Immature natural killer cell (primary cell): ENCODE results near the gene CER1. TPM values are rescaled to one million over a fixed set of nuclear protein-coding genes. Genes with fewer than 3 reads are reported as not detected.

Source experiments
- DNase-seq, 3 donors: peaks; one replicate each; pipeline ENCODE4 v3.0.0; 2022; ENCODE audit warnings: mixed read lengths in 1 of 3
- H3K27ac Mint-ChIP-seq, 6 donors: one replicate each; pipeline ENCODE4 v1.8.0; 2020; ENCODE audit warnings: mixed read lengths in 6 of 6, mild to moderate bottlenecking in 5 of 6, inconsistent platforms in 4 of 6, moderate library complexity in 3 of 6
- H3K27me3 Mint-ChIP-seq, 3 donors: one replicate each; pipeline ENCODE4 v1.8.0; 2020 to 2021; ENCODE audit warnings: low read depth in 3 of 3, mild to moderate bottlenecking in 3 of 3, mixed read lengths in 3 of 3, moderate library complexity in 3 of 3, inconsistent platforms in 1 of 3
- H3K36me3 Mint-ChIP-seq, 3 donors: one replicate each; pipeline ENCODE4 v1.8.0; 2020; ENCODE audit warnings: mixed read lengths in 3 of 3, inconsistent platforms in 2 of 3, mild to moderate bottlenecking in 2 of 3
- H3K4me1 Mint-ChIP-seq, 2 donors: one replicate each; pipeline ENCODE4 v1.8.0; 2020; ENCODE audit warnings: inconsistent platforms in 2 of 2, mild to moderate bottlenecking in 2 of 2, mixed read lengths in 2 of 2, moderate library complexity in 1 of 2
- H3K4me3 Mint-ChIP-seq, 5 donors: one replicate each; pipeline ENCODE4 v1.8.0; 2020; ENCODE audit warnings: mild to moderate bottlenecking in 5 of 5, mixed read lengths in 5 of 5, inconsistent platforms in 3 of 5, moderate library complexity in 3 of 5
- H3K9me3 Mint-ChIP-seq, 6 donors: one replicate each; pipeline ENCODE4 v1.8.0; 2020; ENCODE audit warnings: mild to moderate bottlenecking in 6 of 6, mixed read lengths in 6 of 6, inconsistent platforms in 4 of 6, moderate library complexity in 3 of 6
- polyA plus RNA-seq, 3 donors: library from polyadenylated mRNA; unstranded; fragments of 300-500 nt; fragmentation: Illumina TruSeq; gene quantifications; one replicate each; pipeline ENCODE4 v1.2.3, GENCODE V29; 2021

The CER1 gene
- not detected for polyA plus RNA-seq

DNA sequence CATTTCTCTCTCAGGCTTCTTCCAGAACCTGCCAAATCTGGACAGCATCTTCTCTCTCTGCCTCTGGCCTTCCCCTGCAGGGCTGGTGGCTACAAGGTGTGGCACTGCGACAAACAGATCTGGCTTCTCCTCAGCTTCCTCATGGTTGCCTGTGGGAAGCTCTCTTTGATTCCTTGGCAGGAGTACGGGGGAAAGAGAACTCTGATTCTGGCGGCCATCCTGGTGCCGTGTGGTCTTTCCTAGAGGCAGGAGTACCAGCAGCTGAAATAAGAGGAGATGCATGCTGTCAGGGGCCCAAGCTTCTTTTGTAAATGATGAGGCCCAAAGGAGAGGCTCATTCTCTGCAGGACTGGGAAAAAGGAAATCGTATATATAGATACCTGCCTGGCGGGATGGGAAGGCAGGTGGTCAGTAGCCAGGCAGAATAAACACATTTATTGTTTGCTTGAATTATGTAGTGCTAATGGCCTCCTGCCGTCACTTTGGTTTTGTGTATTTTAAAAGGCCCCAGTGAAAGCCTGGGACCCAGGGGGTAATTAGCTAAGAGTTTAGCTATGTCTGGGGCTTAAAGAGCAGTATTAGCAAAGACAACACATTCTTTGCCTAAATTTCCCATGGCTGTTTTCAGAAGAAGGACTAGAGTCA is at the start of gene CER1:
TSS of gene CER1 (minus strand) at position 343 of the 645 bp plus-strand sequence. CDS start at position 282, 61 bp downstream.
- Mint-ChIP-seq H3K4me3 (no peak within 1 kb of the TSS), H3K27me3 (peaks cover 6 to 9% (median 8%) of the 10 kb centered on the region in 3 donors), H3K27ac (no peak within 1 kb of the TSS), H3K4me1 (no peaks in the 10 kb centered on the region), H3K36me3 (peaks cover 0 to 3% (median 0%) of the 10 kb centered on the region in 3 donors), H3K9me3 (peaks cover 0 to 2% (median 0%) of the 10 kb centered on the region in 6 donors)
- no peak for DNase-seq

GRCh38 chr9:14770592-14770991 is 48.1 kb upstream of the CER1 start:
- H3K36me3 Mint-ChIP-seq, result no peaks in the 10 kb centered on the region
- H3K27ac Mint-ChIP-seq, result no peak overlapping the region
- no peak for DNase-seq
- no peak overlapping the region for H3K4me3 Mint-ChIP-seq
- peaks cover 0 to 6% of the 10 kb centered on the region in 2 donors for H3K4me1 Mint-ChIP-seq
- H3K27me3 Mint-ChIP-seq, result peaks cover 0 to 4% (median 3%) of the 10 kb centered on the region in 3 donors
- no peaks in the 10 kb centered on the region for H3K9me3 Mint-ChIP-seq

DNA sequence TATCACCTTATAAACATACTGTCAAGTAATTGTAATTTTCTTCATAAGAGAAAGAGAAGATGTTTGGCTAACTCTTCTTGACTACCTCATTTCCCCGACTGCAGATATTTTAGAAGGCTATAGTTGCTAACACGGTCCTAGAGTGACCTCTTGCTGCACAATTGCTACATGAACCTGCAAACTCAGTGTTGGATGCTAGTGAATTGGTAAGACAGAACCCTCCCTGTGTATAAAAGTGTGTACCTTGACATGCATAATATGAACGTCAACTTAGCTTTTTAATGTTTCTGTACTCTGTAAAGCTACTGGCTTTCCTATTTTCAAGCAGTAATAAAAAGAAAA is 46.7 kb upstream of the CER1 start:
- Mint-ChIP-seq H3K36me3 (no peaks in the 10 kb centered on the region), H3K9me3 (no peaks in the 10 kb centered on the region), H3K4me1 (peaks cover 0 to 6% of the 10 kb centered on the region in 2 donors), H3K27ac (no peak overlapping the region), H3K4me3 (no peak overlapping the region), H3K27me3 (peaks cover 0 to 3% (median 2%) of the 10 kb centered on the region in 3 donors)
- no peak for DNase-seq

- peaks cover 0 to 6% of the 10 kb centered on the region in 2 donors for H3K4me1 Mint-ChIP-seq
- peaks cover 0 to 2% (median 0%) of the 10 kb centered on the region in 6 donors for H3K9me3 Mint-ChIP-seq
- DNase-seq, result peak; percentile 10 to 31 (median 18)
- H3K27ac Mint-ChIP-seq, result no peak overlapping the region
- peaks cover 0 to 3% (median 2%) of the 10 kb centered on the region in 3 donors for H3K27me3 Mint-ChIP-seq
- no peaks in the 10 kb centered on the region for H3K36me3 Mint-ChIP-seq
- H3K4me3 Mint-ChIP-seq, result no peak overlapping the region
These were observed 46.1 kb upstream of the CER1 start for GRCh38 chr9:14768405-14769229.

DNA sequence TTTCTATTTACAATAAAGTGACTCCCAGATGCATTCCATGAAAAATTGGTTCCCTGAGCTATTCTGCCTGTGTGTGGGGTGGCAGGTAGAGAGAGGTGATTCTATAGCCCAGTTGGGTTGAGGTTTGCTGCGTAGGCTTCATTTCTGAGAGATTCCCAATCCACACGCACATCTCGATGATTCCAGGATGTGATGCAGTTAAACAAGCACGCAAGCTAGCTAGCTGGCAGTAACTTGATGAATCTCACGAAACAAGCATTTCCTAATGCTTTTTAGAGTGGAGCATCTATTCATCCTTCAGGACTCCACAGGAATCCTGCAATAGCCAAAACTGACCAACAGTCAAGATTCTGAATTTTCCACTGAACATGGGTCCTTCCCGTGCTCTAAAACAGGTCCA is 43.8 kb upstream of the CER1 start:
- H3K9me3 Mint-ChIP-seq, result peaks cover 0 to 2% (median 0%) of the 10 kb centered on the region in 6 donors
- H3K4me3 Mint-ChIP-seq, result no peak overlapping the region
- peaks cover 0 to 4% (median 3%) of the 10 kb centered on the region in 3 donors for H3K27me3 Mint-ChIP-seq
- peaks cover 0 to 6% of the 10 kb centered on the region in 2 donors for H3K4me1 Mint-ChIP-seq
- H3K27ac Mint-ChIP-seq, result no peak overlapping the region
- H3K36me3 Mint-ChIP-seq, result no peaks in the 10 kb centered on the region
- no peak for DNase-seq

DNA sequence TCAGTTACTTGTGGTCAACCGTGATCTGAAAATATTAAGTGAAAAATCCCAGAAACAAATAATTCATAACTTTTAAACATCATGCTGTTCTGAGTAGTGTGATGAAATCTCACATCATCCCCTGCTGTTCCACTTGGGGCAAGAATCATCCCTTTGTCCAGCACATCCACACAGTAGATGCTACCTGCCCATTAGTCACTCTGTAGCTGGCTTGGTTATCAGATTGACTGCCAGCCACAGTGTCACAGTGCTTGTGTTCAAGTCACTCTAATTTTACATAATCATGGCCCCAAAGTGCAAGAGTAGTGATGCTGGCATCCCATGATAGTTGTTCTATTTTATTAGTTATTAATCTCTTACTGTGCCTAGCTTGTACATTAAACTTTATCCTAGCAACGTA is 39.1 kb upstream of the CER1 start:
- Mint-ChIP-seq H3K27me3 (peaks cover 0 to 4% (median 2%) of the 10 kb centered on the region in 3 donors), H3K36me3 (no peaks in the 10 kb centered on the region), H3K27ac (no peak overlapping the region), H3K4me1 (no peaks in the 10 kb centered on the region), H3K9me3 (peaks cover 0 to 2% (median 0%) of the 10 kb centered on the region in 6 donors), H3K4me3 (no peak overlapping the region)
- no peak for DNase-seq

GRCh38 chr9:14760060-14760459 is 37.5 kb upstream of the CER1 start:
- no peaks in the 10 kb centered on the region for H3K36me3 Mint-ChIP-seq
- no peak overlapping the region for H3K4me3 Mint-ChIP-seq
- H3K27me3 Mint-ChIP-seq, result peaks cover 2 to 3% (median 2%) of the 10 kb centered on the region in 3 donors
- H3K9me3 Mint-ChIP-seq, result peaks cover 0 to 2% (median 0%) of the 10 kb centered on the region in 6 donors
- no peaks in the 10 kb centered on the region for H3K4me1 Mint-ChIP-seq
- no peak for DNase-seq
- H3K27ac Mint-ChIP-seq, result no peak overlapping the region

- Mint-ChIP-seq H3K27me3 (peaks cover 0 to 7% (median 2%) of the 10 kb centered on the region in 3 donors), H3K27ac (no peak overlapping the region)
These were observed 33.8 kb upstream of the CER1 start for GRCh38 chr9:14756291-14756690.

DNA sequence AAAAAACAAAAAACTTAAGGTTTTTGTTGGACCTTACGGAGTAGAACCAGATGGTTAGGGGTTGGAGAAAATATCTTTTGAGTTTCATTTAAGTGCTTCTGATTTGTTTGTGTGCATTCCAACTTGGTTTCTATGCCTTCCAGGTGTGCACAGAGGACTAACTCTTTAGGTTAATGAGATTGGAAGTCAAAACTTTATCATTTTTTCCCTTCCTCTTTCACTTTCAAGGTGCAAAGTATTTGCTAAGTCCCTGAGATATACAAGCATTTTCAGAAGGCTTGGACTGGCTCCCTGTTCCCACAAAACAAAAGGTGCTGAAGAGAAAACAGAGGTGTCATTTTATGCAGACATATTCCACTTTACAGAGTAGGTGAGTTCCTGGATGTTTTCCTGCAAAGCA is 30.3 kb upstream of the CER1 start:
- Mint-ChIP-seq H3K36me3 (no peaks in the 10 kb centered on the region), H3K4me1 (no peaks in the 10 kb centered on the region), H3K27ac (no peak overlapping the region), H3K4me3 (no peak overlapping the region), H3K27me3 (peaks cover 0 to 17% (median 2%) of the 10 kb centered on the region in 3 donors), H3K9me3 (peaks cover 0 to 2% (median 0%) of the 10 kb centered on the region in 6 donors)
- DNase-seq, result no peak

More at GRCh38 chr9:14756291-14756690, 33.8 kb upstream of the CER1 start:
- no peaks in the 10 kb centered on the region for H3K9me3 Mint-ChIP-seq
- no peak for DNase-seq
- no peaks in the 10 kb centered on the region for H3K36me3 Mint-ChIP-seq
- H3K4me1 Mint-ChIP-seq, result no peaks in the 10 kb centered on the region
- H3K4me3 Mint-ChIP-seq, result no peak overlapping the region

DNA sequence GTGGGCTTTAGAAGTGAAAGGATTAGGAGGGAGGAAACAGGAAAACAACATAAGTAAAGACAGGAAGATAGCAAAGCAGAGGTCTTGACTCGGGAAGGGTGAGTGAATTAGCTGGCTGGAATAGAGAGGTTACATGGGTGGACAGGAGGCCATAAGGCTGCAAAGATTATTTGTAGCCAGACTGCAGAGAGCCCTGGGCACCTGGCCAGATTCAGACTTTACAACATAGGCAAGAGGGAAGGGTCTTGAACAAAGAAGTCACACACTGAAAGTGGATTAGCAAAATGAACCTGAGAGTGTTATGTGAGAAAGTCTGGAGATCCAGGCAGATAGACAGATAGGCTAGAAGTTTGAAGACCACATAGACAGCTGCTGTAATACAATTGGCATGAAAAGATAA is 29.7 kb upstream of the CER1 start:
- H3K4me1 Mint-ChIP-seq, result no peaks in the 10 kb centered on the region
- H3K4me3 Mint-ChIP-seq, result no peak overlapping the region
- peaks cover 0 to 19% (median 5%) of the 10 kb centered on the region in 3 donors for H3K27me3 Mint-ChIP-seq
- H3K9me3 Mint-ChIP-seq, result peaks cover 0 to 2% (median 0%) of the 10 kb centered on the region in 6 donors
- DNase-seq, result no peak
- no peak overlapping the region for H3K27ac Mint-ChIP-seq
- no peaks in the 10 kb centered on the region for H3K36me3 Mint-ChIP-seq

- peaks cover 0 to 21% (median 5%) of the 10 kb centered on the region in 3 donors for H3K27me3 Mint-ChIP-seq
- DNase-seq, result no peak
- H3K27ac Mint-ChIP-seq, result no peak overlapping the region
These were observed 28.3 kb upstream of the CER1 start for GRCh38 chr9:14750821-14751220.

DNA sequence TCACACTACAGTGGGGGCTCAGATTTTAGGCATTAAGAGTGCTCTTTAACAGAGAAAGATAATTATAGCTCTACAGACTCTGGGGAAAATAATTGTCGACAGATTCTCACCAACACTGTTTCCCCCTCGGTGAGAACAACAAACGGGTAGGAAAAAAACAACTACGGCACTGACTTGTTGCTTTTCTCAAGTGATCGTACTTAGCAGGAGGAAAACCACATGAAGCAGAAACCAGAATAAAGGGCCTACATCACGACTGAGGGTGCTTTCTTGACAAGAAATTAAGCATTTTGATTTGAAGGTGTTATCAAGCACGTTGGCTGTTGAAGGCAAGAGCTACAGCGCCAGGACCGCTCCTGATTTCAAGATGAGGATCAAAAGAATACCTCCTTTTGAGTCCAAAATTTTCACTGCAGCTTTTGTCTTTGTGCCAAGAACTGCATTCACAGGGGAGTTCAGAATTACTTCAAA is 27.2 kb upstream of the CER1 start:
- Mint-ChIP-seq H3K27me3 (peaks cover 0 to 18% (median 5%) of the 10 kb centered on the region in 3 donors), H3K36me3 (no peaks in the 10 kb centered on the region), H3K4me1 (no peaks in the 10 kb centered on the region), H3K27ac (no peak overlapping the region), H3K9me3 (peaks cover 0 to 4% (median 2%) of the 10 kb centered on the region in 6 donors), H3K4me3 (no peak overlapping the region)
- no peak for DNase-seq

More at GRCh38 chr9:14750821-14751220, 28.3 kb upstream of the CER1 start:
- H3K9me3 Mint-ChIP-seq, result peaks cover 0 to 2% (median 0%) of the 10 kb centered on the region in 6 donors
- no peaks in the 10 kb centered on the region for H3K36me3 Mint-ChIP-seq
- no peaks in the 10 kb centered on the region for H3K4me1 Mint-ChIP-seq
- H3K4me3 Mint-ChIP-seq, result no peak overlapping the region

DNA sequence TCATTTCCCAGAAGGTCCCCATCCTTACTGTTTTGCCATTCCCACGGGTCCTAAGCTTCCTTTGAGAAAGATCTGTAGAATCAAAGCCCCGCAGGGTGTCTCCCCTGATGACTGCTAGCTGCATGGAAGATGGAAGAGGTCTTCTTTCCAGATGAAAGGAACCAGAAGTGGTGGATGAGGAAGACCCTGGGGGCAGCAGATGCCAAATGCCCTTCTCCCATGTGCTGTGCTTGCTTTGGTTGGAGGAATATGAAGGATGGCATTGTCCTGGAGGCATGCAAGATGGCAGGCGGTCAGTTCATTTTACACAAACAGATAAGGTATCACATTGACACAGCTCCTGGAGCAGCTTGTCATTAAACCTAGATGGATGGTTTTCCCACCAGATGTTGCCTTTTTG is 25.8 kb upstream of the CER1 start:
- H3K27me3 Mint-ChIP-seq, result peaks cover 0 to 14% (median 7%) of the 10 kb centered on the region in 3 donors
- H3K9me3 Mint-ChIP-seq, result peaks cover 0 to 6% (median 4%) of the 10 kb centered on the region in 6 donors
- H3K4me1 Mint-ChIP-seq, result no peaks in the 10 kb centered on the region
- no peak overlapping the region for H3K4me3 Mint-ChIP-seq
- no peak overlapping the region for H3K27ac Mint-ChIP-seq
- H3K36me3 Mint-ChIP-seq, result no peaks in the 10 kb centered on the region
- no peak for DNase-seq

DNA sequence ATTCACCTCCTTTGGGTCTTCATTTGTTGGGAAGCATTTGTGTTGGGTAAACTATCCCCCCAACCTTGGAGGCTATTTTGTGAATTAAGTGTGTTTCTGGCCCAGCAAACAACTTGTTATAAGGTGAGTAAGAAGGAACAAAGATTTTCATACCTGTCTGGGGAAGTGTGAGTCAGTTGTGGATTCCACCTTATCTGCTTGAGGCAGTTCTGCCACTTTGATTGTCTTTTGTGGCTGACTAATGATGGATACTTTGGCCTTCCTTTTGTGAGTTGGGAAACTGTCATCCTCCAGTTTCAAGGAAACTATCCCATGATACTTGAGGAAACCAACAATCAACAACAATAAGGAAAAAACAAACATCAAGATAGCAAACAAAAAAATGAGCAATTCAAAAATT is 24.6 kb upstream of the CER1 start:
- H3K27me3 Mint-ChIP-seq, result peaks cover 0 to 14% (median 7%) of the 10 kb centered on the region in 3 donors
- H3K36me3 Mint-ChIP-seq, result no peaks in the 10 kb centered on the region
- H3K27ac Mint-ChIP-seq, result no peak overlapping the region
- peaks cover 0 to 6% (median 4%) of the 10 kb centered on the region in 6 donors for H3K9me3 Mint-ChIP-seq
- H3K4me3 Mint-ChIP-seq, result no peak overlapping the region
- DNase-seq, result no peak
- no peaks in the 10 kb centered on the region for H3K4me1 Mint-ChIP-seq
